Progenitor cell of endocrine pancreas (in vitro differentiated cells): Measurements from ENCODE around the gene ERGIC2. TPM values are rescaled to one million over a fixed set of nuclear protein-coding genes. Genes with fewer than 3 reads are reported as not detected.
A peak's percentile ranks its signal among the peaks of the same experiment; 100 is the strongest.
"Not testable (repeated sequence)": the region's sequence is repeated elsewhere in the genome, so short reads cannot be mapped to it uniquely, and the experiment has no call there.

Experiments used
- DNase-seq: peaks from one replicate; pipeline ENCODE4 v3.0.0; 2021; ENCODE audit warnings: low spot score; ENCODE audit not compliant: unreplicated experiment
- H3K27ac Mint-ChIP-seq: 2 replicates; pipeline ENCODE4 v1.8.0; 2021; ENCODE audit warnings: mild to moderate bottlenecking, moderate library complexity, mixed read lengths
- H3K27me3 Mint-ChIP-seq: 2 replicates; pipeline ENCODE4 v1.8.0; 2021; ENCODE audit warnings: mixed read lengths
- H3K36me3 Mint-ChIP-seq: 2 replicates; pipeline ENCODE4 v1.8.0; 2022; ENCODE audit warnings: mixed read lengths; ENCODE audit not compliant: insufficient read depth
- H3K4me1 Mint-ChIP-seq: 2 replicates; pipeline ENCODE4 v1.8.0; 2021; ENCODE audit warnings: low read depth, mixed read lengths
- H3K4me3 Mint-ChIP-seq: 2 replicates; pipeline ENCODE4 v1.8.0; 2021; ENCODE audit warnings: low read depth, mild to moderate bottlenecking, moderate library complexity, mixed read lengths
- H3K9me3 Mint-ChIP-seq: 2 replicates; pipeline ENCODE4 v1.8.0; 2021; ENCODE audit warnings: low read depth, mixed read lengths
- total RNA-seq: library from RNA; stranded (reverse); gene quantifications from 2 replicates; pipeline ENCODE4 v1.2.1, GENCODE V29; 2021
- TF ChIP-seq, protein P1 (sequence below): fragments of 200-600 bp; sonication (generic); IDR thresholded peaks from one replicate; pipeline ENCODE4 v1.5.0; 2021; ENCODE audit warnings: antibody characterized with exemption, mild to moderate bottlenecking; ENCODE audit not compliant: unreplicated experiment

ERGIC2 gene
- total RNA-seq, 1 donor from 2014 or later, result 115 TPM

DNA sequence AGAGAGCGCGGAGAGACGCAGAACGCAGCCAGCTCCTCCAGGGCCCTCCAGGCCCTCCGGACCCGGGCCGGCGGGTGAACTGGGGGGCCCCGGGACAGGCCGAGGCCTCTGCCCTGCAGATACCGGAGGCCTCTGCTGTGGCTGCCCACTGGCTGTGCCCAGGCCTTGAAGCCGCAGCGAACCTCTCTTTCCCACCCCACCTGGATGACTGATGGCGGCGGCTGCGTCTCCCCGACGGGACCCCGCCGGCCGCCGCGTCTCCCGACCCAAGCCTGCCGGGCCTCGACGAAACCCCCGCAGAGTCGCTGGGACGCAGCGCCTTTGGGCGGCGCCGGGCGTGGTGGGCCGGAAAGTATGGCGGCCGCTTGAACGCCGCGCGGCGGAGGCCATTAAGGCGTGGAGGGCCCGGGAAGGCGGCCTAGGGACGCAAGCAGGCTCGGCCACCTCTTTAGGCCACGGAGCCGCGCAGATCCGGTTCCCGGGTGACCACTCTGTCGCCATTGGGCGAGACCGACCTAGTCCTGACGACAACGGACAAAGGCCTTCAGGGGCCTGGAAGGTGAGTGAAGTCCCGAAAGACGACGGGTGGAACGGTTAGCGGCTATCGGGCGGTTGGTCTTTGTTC lies 8.4 kb upstream of the ERGIC2 start:
- DNase-seq, result no peak
- peaks cover 7% of the 10 kb centered on the region for H3K9me3 Mint-ChIP-seq
- H3K27me3 Mint-ChIP-seq, result no peaks in the 10 kb centered on the region
- H3K4me3 Mint-ChIP-seq, result no peak overlapping the region
- no peaks in the 10 kb centered on the region for H3K4me1 Mint-ChIP-seq
- no peaks in the 10 kb centered on the region for H3K36me3 Mint-ChIP-seq
- TF ChIP-seq, protein P1, sequence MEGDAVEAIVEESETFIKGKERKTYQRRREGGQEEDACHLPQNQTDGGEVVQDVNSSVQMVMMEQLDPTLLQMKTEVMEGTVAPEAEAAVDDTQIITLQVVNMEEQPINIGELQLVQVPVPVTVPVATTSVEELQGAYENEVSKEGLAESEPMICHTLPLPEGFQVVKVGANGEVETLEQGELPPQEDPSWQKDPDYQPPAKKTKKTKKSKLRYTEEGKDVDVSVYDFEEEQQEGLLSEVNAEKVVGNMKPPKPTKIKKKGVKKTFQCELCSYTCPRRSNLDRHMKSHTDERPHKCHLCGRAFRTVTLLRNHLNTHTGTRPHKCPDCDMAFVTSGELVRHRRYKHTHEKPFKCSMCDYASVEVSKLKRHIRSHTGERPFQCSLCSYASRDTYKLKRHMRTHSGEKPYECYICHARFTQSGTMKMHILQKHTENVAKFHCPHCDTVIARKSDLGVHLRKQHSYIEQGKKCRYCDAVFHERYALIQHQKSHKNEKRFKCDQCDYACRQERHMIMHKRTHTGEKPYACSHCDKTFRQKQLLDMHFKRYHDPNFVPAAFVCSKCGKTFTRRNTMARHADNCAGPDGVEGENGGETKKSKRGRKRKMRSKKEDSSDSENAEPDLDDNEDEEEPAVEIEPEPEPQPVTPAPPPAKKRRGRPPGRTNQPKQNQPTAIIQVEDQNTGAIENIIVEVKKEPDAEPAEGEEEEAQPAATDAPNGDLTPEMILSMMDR, result no peak
- H3K27ac Mint-ChIP-seq, result no peak overlapping the region

- H3K4me3 Mint-ChIP-seq, H3K36me3 Mint-ChIP-seq, H3K27me3 Mint-ChIP-seq, H3K27ac Mint-ChIP-seq, DNase-seq, H3K4me1 Mint-ChIP-seq: not testable (repeated sequence)
- H3K9me3 Mint-ChIP-seq, result peaks cover 17% of the 10 kb centered on the region
These were observed 5.2 kb upstream of the ERGIC2 start for GRCh38 chr12:29386084-29386680.

DNA sequence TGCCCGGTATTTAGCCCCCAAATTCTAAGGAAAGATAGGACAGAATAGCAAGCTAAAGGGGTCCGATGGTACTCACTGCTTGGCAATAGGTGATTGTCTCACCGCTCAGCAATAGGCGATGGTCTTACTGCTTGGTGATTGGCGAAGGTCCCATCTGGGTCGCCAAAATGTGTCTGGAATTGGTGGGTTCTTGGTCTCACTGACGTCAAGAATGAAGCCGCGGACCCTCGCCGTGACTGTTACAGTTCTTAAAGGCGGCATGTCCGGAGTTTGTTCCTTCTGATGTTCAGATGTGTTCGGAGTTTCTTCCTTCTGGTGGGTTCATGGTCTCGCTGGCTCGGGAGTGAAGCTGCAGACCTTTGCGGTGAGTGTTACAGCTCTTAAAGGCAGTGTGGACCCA lies 4.2 kb upstream of the ERGIC2 start:
- not testable (repeated sequence) for H3K27ac Mint-ChIP-seq, DNase-seq, H3K27me3 Mint-ChIP-seq, H3K36me3 Mint-ChIP-seq, H3K4me3 Mint-ChIP-seq
- peaks cover 10% of the 10 kb centered on the region for H3K4me1 Mint-ChIP-seq
- H3K9me3 Mint-ChIP-seq, result peaks cover 16% of the 10 kb centered on the region

DNA sequence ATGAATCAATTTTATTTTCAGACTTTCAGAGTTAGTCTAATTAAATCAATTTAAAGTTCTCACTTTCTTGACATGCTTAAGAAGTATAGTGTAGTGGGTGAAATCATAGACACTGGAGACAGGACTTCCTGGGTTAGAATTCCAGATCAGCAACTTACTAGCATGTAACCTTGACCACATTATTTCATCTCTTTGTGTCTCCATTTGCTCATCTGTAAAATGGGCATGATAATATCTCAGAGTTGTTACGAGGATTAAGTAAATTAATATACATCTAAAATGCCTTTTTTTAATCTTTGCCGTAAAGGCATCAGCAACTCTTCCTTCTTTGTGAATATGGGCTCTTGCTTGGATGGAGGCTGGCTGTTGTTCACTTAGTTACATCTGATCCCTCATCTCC lies 1.3 kb upstream of the ERGIC2 start:
- no peak for DNase-seq
- no peaks in the 10 kb centered on the region for H3K27me3 Mint-ChIP-seq
- H3K9me3 Mint-ChIP-seq, result peaks cover 9% of the 10 kb centered on the region
- H3K27ac Mint-ChIP-seq, result no peak overlapping the region
- peak overlapping the region; percentile 97 for H3K4me3 Mint-ChIP-seq
- H3K36me3 Mint-ChIP-seq, result peaks cover 7% of the 10 kb centered on the region
- peaks cover 24% of the 10 kb centered on the region for H3K4me1 Mint-ChIP-seq
- TF ChIP-seq, protein P1, result no peak

DNA sequence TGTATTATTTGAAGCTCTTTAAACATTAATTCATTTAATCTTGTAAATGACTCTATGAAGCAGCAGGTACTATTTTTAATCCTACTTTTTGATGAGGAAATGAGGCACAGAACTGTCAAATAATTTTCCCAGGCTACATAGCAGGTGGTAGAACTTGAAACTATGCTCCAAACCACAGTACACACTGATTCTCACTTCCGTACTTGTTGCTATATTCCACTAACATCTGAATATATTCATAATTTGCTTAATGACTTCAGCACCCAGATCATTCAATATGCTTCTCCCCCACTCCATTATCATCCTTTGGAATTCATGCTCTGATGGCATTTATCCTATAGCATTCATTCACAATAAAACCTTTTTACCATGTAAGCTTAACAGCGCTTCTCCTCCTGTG lies 4.9 kb downstream of the ERGIC2 start:
- H3K9me3 Mint-ChIP-seq, result no peaks in the 10 kb centered on the region
- no peaks in the 10 kb centered on the region for H3K27me3 Mint-ChIP-seq
- H3K4me3 Mint-ChIP-seq, result no peak overlapping the region
- DNase-seq, result no peak
- H3K4me1 Mint-ChIP-seq, result peaks cover 19% of the 10 kb centered on the region
- H3K27ac Mint-ChIP-seq, result no peak overlapping the region
- H3K36me3 Mint-ChIP-seq, result peaks cover 17% of the 10 kb centered on the region
- TF ChIP-seq, protein P1, result no peak

DNA sequence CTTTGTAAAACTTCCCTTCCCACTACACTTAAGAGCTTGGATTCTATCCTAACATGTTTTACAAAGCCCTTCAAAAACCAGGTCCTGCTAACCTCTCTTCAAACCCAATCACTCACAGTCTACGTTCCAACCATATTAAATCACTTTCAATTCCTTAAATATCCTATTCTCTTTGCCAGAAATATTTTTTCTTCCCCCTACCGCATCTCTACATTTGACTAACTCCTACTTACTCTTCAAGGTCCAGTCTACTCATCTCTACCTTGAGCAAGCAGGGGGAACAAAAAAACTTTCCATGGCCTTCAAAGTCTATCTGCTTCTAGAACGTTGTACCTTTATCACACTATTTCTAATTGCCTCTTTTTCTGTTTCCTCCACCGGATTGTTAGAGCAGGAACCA lies 6.1 kb downstream of the ERGIC2 start:
- no peak overlapping the region for H3K27ac Mint-ChIP-seq
- no peak overlapping the region for H3K4me3 Mint-ChIP-seq
- H3K9me3 Mint-ChIP-seq, result no peaks in the 10 kb centered on the region
- peaks cover 19% of the 10 kb centered on the region for H3K36me3 Mint-ChIP-seq
- H3K4me1 Mint-ChIP-seq, result peaks cover 13% of the 10 kb centered on the region
- DNase-seq, result no peak
- TF ChIP-seq, protein P1, result no peak
- H3K27me3 Mint-ChIP-seq, result no peaks in the 10 kb centered on the region
